PC-3 (cell line): ENCODE results near the gene FUCA2. TPM values are rescaled to one million over a fixed set of nuclear protein-coding genes. Genes with fewer than 3 reads are reported as not detected.

Experiments
- ATAC-seq: fragments of 200-7000 bp; cut with Tn5 transposase; 2 replicates; pipeline ENCODE4 v1.9.1; 2020; ENCODE audit warnings: mild to moderate bottlenecking, moderate library complexity
- BruUV-seq: library from RNA; stranded (reverse); fragments of 400-500 nt; replicated peaks from 2 replicates; lab custom pipeline; 2021; lab: Mats Ljungman, UMichigan
- CTCF ChIA-PET: fragments of 300-600 bp; sonication (Branson Sonifier 250); formaldehyde crosslinking; loops from one replicate; lab custom pipeline; 2022; ENCODE audit warnings: antibody characterized with exemption; lab: Charles Lee
- POLR2A ChIA-PET: fragments of 300-600 bp; sonication (Branson Sonifier 250); formaldehyde crosslinking; loops from one replicate; lab custom pipeline; 2022; ENCODE audit warnings: antibody characterized with exemption; ENCODE audit not compliant: unreplicated experiment; lab: Charles Lee
- DNase-seq: peaks from one replicate; pipeline ENCODE4 v3.0.0-alpha.2; 2015
- H2AFZ ChIP-seq: fragments of 300-600 bp; sonication (generic); 2 replicates; pipeline ENCODE4 v1.6.0; 2016; ENCODE audit warnings: antibody characterized with exemption, low read length
- H3F3A ChIP-seq: fragments of 300-600 bp; sonication (generic); one replicate; pipeline ENCODE4 v1.6.0; 2017; ENCODE audit warnings: antibody characterized with exemption, low read length, control low read depth, mild to moderate bottlenecking; ENCODE audit not compliant: unreplicated experiment
- H3K27ac ChIP-seq: fragments of 300-600 bp; sonication (generic); 2 replicates; pipeline ENCODE4 v1.5.1; 2016; ENCODE audit warnings: mild to moderate bottlenecking, low read length
- H3K27me3 ChIP-seq: fragments of 300-600 bp; sonication (generic); 2 replicates; pipeline ENCODE4 v1.6.1; 2016; ENCODE audit warnings: low read length, mixed read lengths
- H3K36me3 ChIP-seq: fragments of 300-600 bp; sonication (generic); 2 replicates; pipeline ENCODE4 v1.6.1; 2016; ENCODE audit warnings: low read depth, mixed run types, low read length, mixed read lengths
- H3K4me1 ChIP-seq: fragments of 300-600 bp; sonication (generic); 2 replicates; pipeline ENCODE4 v1.5.1; 2016; ENCODE audit warnings: low read length; ENCODE audit not compliant: insufficient read depth
- H3K4me2 ChIP-seq: fragments of 300-600 bp; sonication (generic); 2 replicates; pipeline ENCODE4 v1.6.0; 2016; ENCODE audit warnings: low read length
- H3K4me3 ChIP-seq: fragments of 300-600 bp; sonication (generic); 2 replicates; pipeline ENCODE4 v1.5.1; 2016; ENCODE audit warnings: mild to moderate bottlenecking, low read length, mixed read lengths
- H3K79me2 ChIP-seq: fragments of 300-600 bp; sonication (generic); 2 replicates; pipeline ENCODE4 v1.6.1; 2017; ENCODE audit warnings: low read length, mixed read lengths
- H3K9ac ChIP-seq: fragments of 300-600 bp; sonication (generic); 2 replicates; pipeline ENCODE4 v1.6.0; 2016; ENCODE audit warnings: mild to moderate bottlenecking, low read length
- H3K9me2 ChIP-seq: fragments of 300-600 bp; sonication (generic); replicated peaks from 2 replicates; pipeline ENCODE4 v1.6.1; 2016; ENCODE audit warnings: mixed run types, low read length, mixed read lengths
- H3K9me3 ChIP-seq: fragments of 300-600 bp; sonication (generic); 2 replicates; pipeline ENCODE4 v1.6.1; 2016; ENCODE audit warnings: low read length, mixed read lengths
- H4K20me1 ChIP-seq: fragments of 300-600 bp; sonication (generic); 2 replicates; pipeline ENCODE4 v1.6.1; 2016; ENCODE audit warnings: low read length, mixed read lengths
- CTCF ChIP-seq: fragments of 300-600 bp; sonication (generic); conservative IDR thresholded peaks from 2 replicates; pipeline ENCODE4 v1.5.1; 2017; ENCODE audit warnings: antibody characterized with exemption, low read depth, mild to moderate bottlenecking, low read length
- EZH2 ChIP-seq: fragments of 300-600 bp; sonication (generic); IDR thresholded peaks from one replicate; pipeline ENCODE4 v1.6.1; 2017; ENCODE audit warnings: antibody characterized with exemption, mild to moderate bottlenecking, low read length; ENCODE audit not compliant: unreplicated experiment
- EZH2phosphoT487 ChIP-seq: fragments of 300-600 bp; sonication (generic); IDR thresholded peaks from 2 replicates; pipeline ENCODE4 v1.6.1; 2018; ENCODE audit warnings: mild to moderate bottlenecking, antibody characterized with exemption, low read length, borderline replicate concordance
- intact Hi-C: fragments of 100-400 bp; cut with micrococcal nuclease; formaldehyde crosslinking; loops from 2 replicates; pipeline ENCODE4 v1.9.0; 2023
- total RNA-seq: library from RNA; depleted of rRNA; stranded (reverse); fragments of >200 nt; gene quantifications from 2 replicates; pipeline ENCODE4 v1.2.3, GENCODE V29; 2014

FUCA2 gene
- total RNA-seq, 1 experiment from 2014 or later: 52.8 TPM

- POLR2A ChIA-PET: no interaction called here
- Histone ChIP-seq H3K9me2 (no peaks in the 10 kb centered on the region), H3K27ac (no peak overlapping the region), H3K4me1 (peaks cover 8% of the 10 kb centered on the region), H3K36me3 (no peaks in the 10 kb centered on the region), H3K4me3 (no peak overlapping the region), H3K9ac (no peak overlapping the region), H3F3A (no peaks in the 10 kb centered on the region), H3K4me2 (no peak overlapping the region), H3K79me2 (peaks cover 2% of the 10 kb centered on the region; the same call in 1 of the 2 replicates), H3K27me3 (no peaks in the 10 kb centered on the region), H3K9me3 (no peaks in the 10 kb centered on the region), H2AFZ (no peak overlapping the region), H4K20me1 (no peaks in the 10 kb centered on the region)
- TF ChIP-seq CTCF: no peak
- no peak for TF ChIP-seq EZH2phosphoT487
- no peak for TF ChIP-seq EZH2
- ATAC-seq (no peak), DNase-seq (no peak)
- intact Hi-C loops: no loop called here
- CTCF ChIA-PET: no interaction called here
- no TSS peak for BruUV-seq
These were observed 5.3 kb upstream of the FUCA2 start for GRCh38 chr6:143516690-143517446.

- no peak overlapping the region for H2AFZ ChIP-seq
- H3K27ac ChIP-seq: no peak overlapping the region
- no peaks in the 10 kb centered on the region for H3K9me2 ChIP-seq
- no peak for ATAC-seq
- H3K79me2 ChIP-seq: peaks cover 10% of the 10 kb centered on the region
- H3K4me3 ChIP-seq: no peak overlapping the region
- H3K4me1 ChIP-seq: peaks cover 6% of the 10 kb centered on the region
- no peaks in the 10 kb centered on the region for H3K27me3 ChIP-seq
- ChIA-PET POLR2A (no interaction called here), CTCF (no interaction called here)
- H3F3A ChIP-seq: no peaks in the 10 kb centered on the region
- H3K36me3 ChIP-seq: no peaks in the 10 kb centered on the region
- no peak overlapping the region for H3K9ac ChIP-seq
- TF ChIP-seq EZH2phosphoT487 (no peak), EZH2 (no peak), CTCF (no peak)
- no peak for DNase-seq
- intact Hi-C loops: no loop called here
- H3K4me2 ChIP-seq: no peak overlapping the region
- no peaks in the 10 kb centered on the region for H3K9me3 ChIP-seq
- no peaks in the 10 kb centered on the region for H4K20me1 ChIP-seq
- BruUV-seq: no TSS peak
These were observed 4.3 kb upstream of the FUCA2 start for GRCh38 chr6:143515766-143516355.

- ChIA-PET POLR2A (no interaction called here), CTCF (no interaction called here)
- no peaks in the 10 kb centered on the region for H3K9me2 ChIP-seq
- H3K9me3 ChIP-seq: no peaks in the 10 kb centered on the region
- ATAC-seq: no peak
- TF ChIP-seq EZH2phosphoT487 (no peak), EZH2 (no peak), CTCF (no peak)
- no TSS peak for BruUV-seq
- H3K27me3 ChIP-seq: no peaks in the 10 kb centered on the region
- no peaks in the 10 kb centered on the region for H4K20me1 ChIP-seq
- intact Hi-C loops: no loop called here
- no peaks in the 10 kb centered on the region for H3K36me3 ChIP-seq
- no peaks in the 10 kb centered on the region for H3F3A ChIP-seq
- no peak overlapping the region for H3K4me2 ChIP-seq
- no peak overlapping the region for H3K4me3 ChIP-seq
- no peak overlapping the region for H2AFZ ChIP-seq
- no peak overlapping the region for H3K9ac ChIP-seq
- H3K27ac ChIP-seq: no peak overlapping the region
- peaks cover 10% of the 10 kb centered on the region for H3K4me1 ChIP-seq
- peaks cover 16% of the 10 kb centered on the region for H3K79me2 ChIP-seq
- DNase-seq: no peak
These were observed 3.7 kb upstream of the FUCA2 start for GRCh38 chr6:143515061-143515760.
